GM18519 (cell line): ENCODE results near the gene JOSD1.

Experiments used
- ATAC-seq: cut with Tn5 transposase; IDR thresholded peaks from one replicate; pipeline ENCODE4 v1.9.1; 2021; ENCODE audit warnings: mild to moderate bottlenecking, moderate library complexity; ENCODE audit not compliant: unreplicated experiment, low FRiP score

JOSD1 gene

GRCh38 chr22:38715852-38716251 lies 15.1 kb upstream of the JOSD1 start:
- ATAC-seq, result no peak

GRCh38 chr22:38715176-38715764 lies 14.5 kb upstream of the JOSD1 start:
- ATAC-seq, result no peak

- no peak for ATAC-seq
Measured at GRCh38 chr22:38713921-38714320, 13.2 kb upstream of the JOSD1 start.

GRCh38 chr22:38712486-38713207 lies 11.9 kb upstream of the JOSD1 start:
- no peak for ATAC-seq

GRCh38 chr22:38710866-38711265 lies 10.1 kb upstream of the JOSD1 start:
- ATAC-seq, result no peak

GRCh38 chr22:38710351-38710750 lies 9.6 kb upstream of the JOSD1 start:
- no peak for ATAC-seq

GRCh38 chr22:38709306-38709705 lies 8.6 kb upstream of the JOSD1 start:
- no peak for ATAC-seq

GRCh38 chr22:38707984-38708383 lies 7.2 kb upstream of the JOSD1 start:
- no peak for ATAC-seq

GRCh38 chr22:38707346-38707745 lies 6.6 kb upstream of the JOSD1 start:
- ATAC-seq, result no peak

- ATAC-seq, result no peak
Measured at GRCh38 chr22:38706901-38707195, 6.1 kb upstream of the JOSD1 start.

GRCh38 chr22:38706101-38706900 lies 5.6 kb upstream of the JOSD1 start:
- peak; percentile 0 for ATAC-seq

GRCh38 chr22:38705235-38706100 lies 4.7 kb upstream of the JOSD1 start, which contains the start of gene GTPBP1:
GTPBP1 (plus strand) TSS chr22:38705944; CDS start chr22:38705956, 12 bp downstream.
- peak; percentile 50 for ATAC-seq

- no peak for ATAC-seq
Measured at GRCh38 chr22:38704654-38705234, 4.0 kb upstream of the JOSD1 start.

- no peak for ATAC-seq
Measured at GRCh38 chr22:38700270-38700788, 414 bp downstream of the JOSD1 start.

- no peak for ATAC-seq
Measured at GRCh38 chr22:38699784-38700183, 959 bp downstream of the JOSD1 start.

- ATAC-seq, result no peak
Measured at GRCh38 chr22:38699143-38699542, 1.6 kb downstream of the JOSD1 start.

- no peak for ATAC-seq
Measured at GRCh38 chr22:38698407-38699094, 2.2 kb downstream of the JOSD1 start.

- ATAC-seq, result no peak
Measured at GRCh38 chr22:38697425-38698089, 3.2 kb downstream of the JOSD1 start.
